Ovary (tissue), 9 donors: Measurements from ENCODE around the gene TMEM117. TPM values are rescaled to one million over a fixed set of nuclear protein-coding genes. Genes with fewer than 3 reads are reported as not detected.

ENCODE experiments used
- DNase-seq, 5 donors: peaks; one replicate each; pipeline ENCODE4 v3.0.0-alpha.2; 2019 to 2020
- H3K27ac ChIP-seq, 2 donors: fragments of 200-600 bp; one replicate each; pipeline versions ENCODE4 v1.5.1 to v1.8.0; 2019 to 2022
- H3K27me3 ChIP-seq: fragments of 200-600 bp; one replicate; pipeline ENCODE4 v1.8.0; 2022
- H3K36me3 ChIP-seq: fragments of 200-600 bp; sonication (generic); one replicate; pipeline ENCODE4 v1.5.1; 2019
- H3K4me1 ChIP-seq: one replicate; pipeline ENCODE4 v1.8.1; 2013; ENCODE audit warnings: mild to moderate bottlenecking, moderate library complexity; ENCODE audit not compliant: insufficient read depth
- H3K4me3 ChIP-seq: fragments of 200-600 bp; sonication (generic); one replicate; pipeline ENCODE4 v1.5.1; 2017
- H3K9me3 ChIP-seq, 2 donors: fragments of 200-600 bp in 1 of 2; sonication (generic) in 1 of 2; one replicate each; pipeline versions ENCODE4 v1.5.1 to v1.8.1; 2013 to 2019; ENCODE audit warnings: mild to moderate bottlenecking in 1 of 2, moderate library complexity in 1 of 2
- EP300 ChIP-seq: sonication (generic); formaldehyde crosslinking; IDR thresholded peaks from one replicate; pipeline ENCODE4 v1.6.1; 2017; ENCODE audit warnings: antibody characterized with exemption
- POLR2A ChIP-seq: fragments of 450-650 bp; IDR thresholded peaks from one replicate; pipeline ENCODE4 v1.6.1; 2017; ENCODE audit warnings: antibody characterized with exemption, mild to moderate bottlenecking, moderate library complexity
- WGBS, 3 donors: extraction: QIAGEN DNeasy Blood & Tissue Kit in 1 of 3; methylation state at CpG; one replicate each; pipeline versions ENCODE4 v1.1.5 to v1.1.7; 2013 to 2017; 5-methylcytosine and 5-hydroxymethylcytosine counted together
- intact Hi-C, 4 donors: fragments of 100-400 bp; cut with DNase I; formaldehyde crosslinking; loops; one replicate each; pipeline versions ENCODE4 v1.11.0 to v1.15.1; 2022 to 2023
- polyA plus RNA-seq, 2 donors: library from polyadenylated mRNA; stranded (reverse); fragments of 200-250 nt in 1 of 2; fragments of 350-450 nt in 1 of 2; fragmentation: Illumina TruSeq in 1 of 2; extraction: RNeasy Lipid Tissue Mini Kit (QIAGEN cat#74804) in 1 of 2; gene quantifications; one replicate each; pipeline ENCODE4 v1.2.3, GENCODE V29; 2013 to 2014
- total RNA-seq, 7 donors: library from RNA; depleted of rRNA in 2 of 7; stranded (reverse); fragments of >200 nt in 2 of 7; fragmentation: NEBNext Ultra II Directional in 3 of 7; extraction: Animal tissue kit (Norgen Biotek cat#: 25700) in 3 of 7; gene quantifications; one replicate each; pipeline versions ENCODE4 v1.1.0 to v1.2.4, GENCODE V29; 2016 to 2023
- TF ChIP-seq, protein P1 (sequence below), 3 donors: fragments of 450-650 bp in 2 of 3; fragments of 200-600 bp in 1 of 3; IDR thresholded peaks; one replicate each; pipeline versions ENCODE4 v1.5.1 to v1.8.0; 2016 to 2022; ENCODE audit warnings: antibody characterized with exemption in 3 of 3, mild to moderate bottlenecking in 1 of 3
- donor health status: DM: no; HTN: no; CAD: no; lungs with moderate emphysema.
- donor health status: DM: no; HTN: no; CAD: no.
- donor health status: Bipolar disorder and iron deficiency.
- donor health status: DM: yes; HTN: yes; CAD: no.
- donor health status: DM: no; HTN: no; CAD: no.
- donor health status: DM: yes; HTN: yes; CAD: no.

TMEM117 gene
- total and polyA plus RNA-seq, 9 donors, result 3.5 to 19.3 (median 6.3) TPM

DNA sequence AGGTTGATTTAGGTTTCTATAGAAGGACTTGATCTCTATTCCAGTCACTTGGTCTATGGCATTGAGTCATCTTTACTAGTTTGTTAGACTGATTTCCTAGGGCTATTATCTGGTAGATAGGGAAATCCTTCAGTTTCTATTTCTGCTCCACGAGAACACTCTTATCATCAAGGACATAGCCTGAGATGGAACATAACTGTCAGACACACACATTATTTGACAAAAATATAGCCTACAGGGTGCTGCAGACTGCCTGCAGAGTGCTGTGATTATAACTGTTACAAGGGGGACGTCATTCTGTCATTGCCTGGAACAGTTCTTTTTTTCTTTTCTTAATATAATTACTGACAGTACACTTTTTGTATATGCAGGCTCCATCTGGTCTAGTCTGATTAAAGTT is 82.0 kb downstream of the TMEM117 start:
- TF ChIP-seq EP300 (no peak), POLR2A (no peak)
- TF ChIP-seq, protein P1, sequence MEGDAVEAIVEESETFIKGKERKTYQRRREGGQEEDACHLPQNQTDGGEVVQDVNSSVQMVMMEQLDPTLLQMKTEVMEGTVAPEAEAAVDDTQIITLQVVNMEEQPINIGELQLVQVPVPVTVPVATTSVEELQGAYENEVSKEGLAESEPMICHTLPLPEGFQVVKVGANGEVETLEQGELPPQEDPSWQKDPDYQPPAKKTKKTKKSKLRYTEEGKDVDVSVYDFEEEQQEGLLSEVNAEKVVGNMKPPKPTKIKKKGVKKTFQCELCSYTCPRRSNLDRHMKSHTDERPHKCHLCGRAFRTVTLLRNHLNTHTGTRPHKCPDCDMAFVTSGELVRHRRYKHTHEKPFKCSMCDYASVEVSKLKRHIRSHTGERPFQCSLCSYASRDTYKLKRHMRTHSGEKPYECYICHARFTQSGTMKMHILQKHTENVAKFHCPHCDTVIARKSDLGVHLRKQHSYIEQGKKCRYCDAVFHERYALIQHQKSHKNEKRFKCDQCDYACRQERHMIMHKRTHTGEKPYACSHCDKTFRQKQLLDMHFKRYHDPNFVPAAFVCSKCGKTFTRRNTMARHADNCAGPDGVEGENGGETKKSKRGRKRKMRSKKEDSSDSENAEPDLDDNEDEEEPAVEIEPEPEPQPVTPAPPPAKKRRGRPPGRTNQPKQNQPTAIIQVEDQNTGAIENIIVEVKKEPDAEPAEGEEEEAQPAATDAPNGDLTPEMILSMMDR (IDR thresholded peaks at IDR 0.05), result no peak
- Histone ChIP-seq H3K9me3 (no peaks in the 10 kb centered on the region), H3K27me3 (no peaks in the 10 kb centered on the region), H3K4me1 (no peaks in the 10 kb centered on the region), H3K4me3 (no peak overlapping the region), H3K36me3 (no peaks in the 10 kb centered on the region), H3K27ac (no peak overlapping the region)
- no peak for DNase-seq
- 34 to 46% (median 38%) methylated on average over 2 of the region's 2 CpGs for WGBS, 3 donors
- intact Hi-C loops, result no loop called here

DNA sequence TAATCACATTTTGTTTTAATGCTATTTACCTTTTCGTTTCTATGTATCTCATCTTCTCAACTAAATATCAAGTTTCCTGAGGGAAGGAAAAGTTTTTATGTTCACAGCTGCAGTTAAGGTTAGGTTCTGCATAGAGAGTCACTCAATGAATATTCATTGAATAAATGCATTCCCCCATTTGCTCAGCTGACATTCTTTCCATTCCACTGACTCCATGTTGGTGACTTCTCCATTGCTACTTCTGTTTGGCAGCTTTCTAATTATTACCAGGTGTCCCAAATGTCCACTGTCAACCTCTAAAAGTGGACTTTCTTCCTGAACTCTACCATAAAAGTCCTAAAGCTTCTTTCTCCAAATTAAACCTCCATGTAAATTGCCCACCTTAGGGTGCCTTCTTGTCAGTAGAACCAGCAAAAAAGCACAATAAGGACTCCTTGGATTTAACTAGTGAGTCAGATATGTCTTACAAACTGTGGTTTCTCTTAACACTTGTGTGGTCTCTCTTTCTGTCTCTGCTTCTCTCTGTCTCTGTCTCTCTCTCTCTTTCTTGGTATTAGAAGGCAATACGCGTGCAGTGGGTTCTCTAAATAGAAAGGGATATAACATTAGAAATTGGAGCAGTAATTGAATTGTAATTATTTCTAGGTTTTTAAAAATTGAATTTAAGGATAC is 85.9 kb downstream of the TMEM117 start:
- Histone ChIP-seq H3K27me3 (no peaks in the 10 kb centered on the region), H3K4me1 (no peaks in the 10 kb centered on the region), H3K27ac (no peak overlapping the region), H3K9me3 (no peaks in the 10 kb centered on the region), H3K4me3 (no peak overlapping the region), H3K36me3 (no peaks in the 10 kb centered on the region)
- no peak for DNase-seq
- intact Hi-C loops, result no loop called here
- TF ChIP-seq EP300 (no peak), POLR2A (no peak)
- TF ChIP-seq, protein P1 (IDR thresholded peaks at IDR 0.05), result no peak
- 94 to 97% (median 97%) methylated on average over 3 of the region's 3 CpGs for WGBS, 3 donors

DNA sequence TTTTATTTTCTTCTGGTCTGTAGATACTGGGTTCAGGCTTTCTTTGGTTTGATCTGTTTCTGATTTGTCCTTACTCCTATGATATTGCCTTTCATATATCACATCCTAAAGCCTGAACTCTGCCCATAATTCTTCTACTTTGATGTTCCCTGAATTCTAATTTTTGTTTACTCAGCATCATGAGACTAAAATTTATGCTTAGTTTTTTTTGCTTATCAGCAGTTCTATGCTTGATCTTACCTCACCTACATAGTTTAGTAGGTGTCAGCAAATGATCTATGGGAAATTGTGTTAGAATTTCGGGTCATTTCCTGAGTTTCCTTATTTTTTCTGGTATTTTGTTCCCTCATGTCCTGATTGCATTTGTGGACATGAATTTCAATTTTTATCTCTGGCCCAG is 94.2 kb downstream of the TMEM117 start:
- H3K36me3 ChIP-seq, result no peaks in the 10 kb centered on the region
- H3K27ac ChIP-seq, result no peak overlapping the region
- no peaks in the 10 kb centered on the region for H3K4me1 ChIP-seq
- intact Hi-C loops, result no loop called here
- no peaks in the 10 kb centered on the region for H3K9me3 ChIP-seq
- TF ChIP-seq, protein P1 (IDR thresholded peaks at IDR 0.05), result no peak
- TF ChIP-seq POLR2A (no peak), EP300 (no peak)
- WGBS, 3 donors, result 65 to 80% (median 72%) methylated on average over 1 of the region's 1 CpG
- no peak for DNase-seq
- no peaks in the 10 kb centered on the region for H3K27me3 ChIP-seq
- H3K4me3 ChIP-seq, result no peak overlapping the region

DNA sequence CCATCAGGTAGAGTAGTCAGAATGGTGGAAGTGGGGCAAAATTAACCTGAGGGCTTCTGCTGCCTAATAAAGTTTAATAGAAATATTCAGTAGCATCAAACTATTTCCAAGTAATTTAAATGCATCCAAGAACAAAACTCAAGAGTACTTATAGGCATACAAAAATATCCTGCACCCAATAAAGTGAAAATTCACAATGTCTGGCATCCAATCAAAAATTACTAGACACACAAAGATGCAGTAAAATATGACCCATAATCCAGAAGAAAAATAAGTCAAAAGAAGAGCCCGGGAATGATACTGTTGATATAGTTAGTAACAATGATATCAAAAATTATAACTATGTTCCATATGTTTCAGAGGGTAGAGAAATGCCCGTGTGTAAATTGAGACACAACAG is 95.3 kb downstream of the TMEM117 start:
- no peak for DNase-seq
- no peaks in the 10 kb centered on the region for H3K36me3 ChIP-seq
- H3K27ac ChIP-seq, result no peak overlapping the region
- 87 to 93% (median 90%) methylated on average over 2 of the region's 2 CpGs for WGBS, 3 donors
- intact Hi-C loops, result no loop called here
- no peaks in the 10 kb centered on the region for H3K4me1 ChIP-seq
- TF ChIP-seq, protein P1 (IDR thresholded peaks at IDR 0.05), result no peak
- no peak overlapping the region for H3K4me3 ChIP-seq
- no peaks in the 10 kb centered on the region for H3K9me3 ChIP-seq
- H3K27me3 ChIP-seq, result no peaks in the 10 kb centered on the region
